Testis (tissue), 2 donors: ENCODE results near the gene NCKAP5.

Experiments
- POLR2A ChIP-seq: fragments of 450-650 bp; IDR thresholded peaks from one replicate; pipeline ENCODE4 v1.6.1; 2017; ENCODE audit warnings: antibody characterized with exemption, mild to moderate bottlenecking, moderate library complexity
- TF ChIP-seq, protein P1 (sequence below), 3 experiments: fragments of 450-650 bp in 2 of 3; fragments of 200-600 bp in 1 of 3; sonication (generic) in 1 of 3; IDR thresholded peaks; one replicate each; pipeline ENCODE4 v1.5.1; 2016 to 2019; ENCODE audit warnings: antibody characterized with exemption in 3 of 3, mild to moderate bottlenecking in 2 of 3, moderate library complexity in 1 of 3

DNA sequence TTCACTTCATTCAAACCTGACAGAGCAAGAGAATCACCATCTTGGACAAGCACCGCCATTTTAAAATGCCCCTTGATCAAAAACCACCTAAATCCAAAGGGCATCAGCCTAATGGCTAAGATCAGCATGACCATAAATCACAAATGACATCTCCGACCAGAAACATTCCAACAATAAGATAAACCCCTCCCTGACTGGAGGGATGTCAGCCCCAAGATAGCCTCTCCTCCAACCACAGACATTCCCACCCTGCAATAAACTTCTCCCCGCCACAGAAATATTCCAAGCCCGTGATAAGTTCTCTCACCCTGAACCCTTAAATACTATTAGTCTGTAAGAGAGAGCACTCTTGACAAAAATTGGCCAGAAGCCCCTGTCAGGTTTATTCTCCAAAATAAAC lies 876.7 kb downstream of the NCKAP5 start:
- TF ChIP-seq POLR2A: no peak
- TF ChIP-seq, protein P1, sequence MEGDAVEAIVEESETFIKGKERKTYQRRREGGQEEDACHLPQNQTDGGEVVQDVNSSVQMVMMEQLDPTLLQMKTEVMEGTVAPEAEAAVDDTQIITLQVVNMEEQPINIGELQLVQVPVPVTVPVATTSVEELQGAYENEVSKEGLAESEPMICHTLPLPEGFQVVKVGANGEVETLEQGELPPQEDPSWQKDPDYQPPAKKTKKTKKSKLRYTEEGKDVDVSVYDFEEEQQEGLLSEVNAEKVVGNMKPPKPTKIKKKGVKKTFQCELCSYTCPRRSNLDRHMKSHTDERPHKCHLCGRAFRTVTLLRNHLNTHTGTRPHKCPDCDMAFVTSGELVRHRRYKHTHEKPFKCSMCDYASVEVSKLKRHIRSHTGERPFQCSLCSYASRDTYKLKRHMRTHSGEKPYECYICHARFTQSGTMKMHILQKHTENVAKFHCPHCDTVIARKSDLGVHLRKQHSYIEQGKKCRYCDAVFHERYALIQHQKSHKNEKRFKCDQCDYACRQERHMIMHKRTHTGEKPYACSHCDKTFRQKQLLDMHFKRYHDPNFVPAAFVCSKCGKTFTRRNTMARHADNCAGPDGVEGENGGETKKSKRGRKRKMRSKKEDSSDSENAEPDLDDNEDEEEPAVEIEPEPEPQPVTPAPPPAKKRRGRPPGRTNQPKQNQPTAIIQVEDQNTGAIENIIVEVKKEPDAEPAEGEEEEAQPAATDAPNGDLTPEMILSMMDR (IDR thresholded peaks at IDR 0.05): no peak
